ENCODE results near the gene CCDC85C. TPM values are rescaled to one million over a fixed set of nuclear protein-coding genes. Genes with fewer than 3 reads are reported as not detected.

The CCDC85C gene
- total RNA-seq, 2 experiments from 2014 or later, result 6.8 to 7.9 TPM

- TF ChIP-seq, protein P1, sequence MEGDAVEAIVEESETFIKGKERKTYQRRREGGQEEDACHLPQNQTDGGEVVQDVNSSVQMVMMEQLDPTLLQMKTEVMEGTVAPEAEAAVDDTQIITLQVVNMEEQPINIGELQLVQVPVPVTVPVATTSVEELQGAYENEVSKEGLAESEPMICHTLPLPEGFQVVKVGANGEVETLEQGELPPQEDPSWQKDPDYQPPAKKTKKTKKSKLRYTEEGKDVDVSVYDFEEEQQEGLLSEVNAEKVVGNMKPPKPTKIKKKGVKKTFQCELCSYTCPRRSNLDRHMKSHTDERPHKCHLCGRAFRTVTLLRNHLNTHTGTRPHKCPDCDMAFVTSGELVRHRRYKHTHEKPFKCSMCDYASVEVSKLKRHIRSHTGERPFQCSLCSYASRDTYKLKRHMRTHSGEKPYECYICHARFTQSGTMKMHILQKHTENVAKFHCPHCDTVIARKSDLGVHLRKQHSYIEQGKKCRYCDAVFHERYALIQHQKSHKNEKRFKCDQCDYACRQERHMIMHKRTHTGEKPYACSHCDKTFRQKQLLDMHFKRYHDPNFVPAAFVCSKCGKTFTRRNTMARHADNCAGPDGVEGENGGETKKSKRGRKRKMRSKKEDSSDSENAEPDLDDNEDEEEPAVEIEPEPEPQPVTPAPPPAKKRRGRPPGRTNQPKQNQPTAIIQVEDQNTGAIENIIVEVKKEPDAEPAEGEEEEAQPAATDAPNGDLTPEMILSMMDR (IDR thresholded peaks at IDR 0.05), result no peak
- ChIA-PET POLR2A (no interaction called here), CTCF (no interaction called here)
- Mint-ChIP-seq H3K4me3 (no peak overlapping the region), H3K9me3 (no peaks in the 10 kb centered on the region), H3K27me3 (peaks cover 7% of the 10 kb centered on the region), H3K4me1 (ENCODE audit: low read depth) (peaks cover 2% of the 10 kb centered on the region), H3K36me3 (ENCODE audit: low read depth) (no peaks in the 10 kb centered on the region), H3K27ac (no peak overlapping the region)
- intact Hi-C loops (cut with micrococcal nuclease), result no loop called here
- no peak for ATAC-seq
- DNase-seq, result no peak
Observed at GRCh38 chr14:99611646-99612045, 7.6 kb upstream of the CCDC85C start.

GRCh38 chr14:99609245-99610170, 5.5 kb upstream of the CCDC85C start:
- ATAC-seq (no peak), DNase-seq (peak; percentile 29)
- TF ChIP-seq, protein P1 (IDR thresholded peaks at IDR 0.05), result no peak
- intact Hi-C loops (cut with micrococcal nuclease), result no loop called here
- ChIA-PET CTCF (interaction anchor here (0.7 to 2.2 kb wide), 5 partner anchors 9 to 19 kb away, joined by 3 to 8 read pairs (median 3); no protein-coding TSS in a partner anchor), POLR2A (no interaction called here)
- Mint-ChIP-seq H3K27me3 (no peaks in the 10 kb centered on the region), H3K4me3 (no peak overlapping the region), H3K36me3 (ENCODE audit: low read depth) (no peaks in the 10 kb centered on the region), H3K9me3 (no peaks in the 10 kb centered on the region), H3K27ac (no peak overlapping the region), H3K4me1 (ENCODE audit: low read depth) (peaks cover 7% of the 10 kb centered on the region)

- DNase-seq (no peak), ATAC-seq (no peak)
- Mint-ChIP-seq H3K36me3 (ENCODE audit: low read depth) (no peaks in the 10 kb centered on the region), H3K4me3 (no peak overlapping the region), H3K9me3 (no peaks in the 10 kb centered on the region), H3K27ac (no peak overlapping the region), H3K4me1 (ENCODE audit: low read depth) (peaks cover 7% of the 10 kb centered on the region), H3K27me3 (no peaks in the 10 kb centered on the region)
- intact Hi-C loops (cut with micrococcal nuclease), result no loop called here
- TF ChIP-seq, protein P1 (IDR thresholded peaks at IDR 0.05), result no peak
- ChIA-PET POLR2A (no interaction called here), CTCF (interaction anchor here (0.6 to 2.2 kb wide), 4 partner anchors 10 to 46 kb away, joined by 3 to 8 read pairs (median 4); no protein-coding TSS in a partner anchor)
Observed at GRCh38 chr14:99608591-99608990, 4.6 kb upstream of the CCDC85C start.

GRCh38 chr14:99606359-99606758, 2.4 kb upstream of the CCDC85C start:
- ChIA-PET POLR2A (no interaction called here), CTCF (interaction anchor here (1.0 to 1.6 kb wide), 2 partner anchors 12 to 22 kb away, joined by 4 to 5 read pairs; no protein-coding TSS in a partner anchor)
- intact Hi-C loops (cut with micrococcal nuclease), result no loop called here
- Mint-ChIP-seq H3K27me3 (no peaks in the 10 kb centered on the region), H3K9me3 (no peaks in the 10 kb centered on the region), H3K36me3 (ENCODE audit: low read depth) (no peaks in the 10 kb centered on the region), H3K4me3 (no peak overlapping the region), H3K27ac (no peak overlapping the region), H3K4me1 (ENCODE audit: low read depth) (peaks cover 17% of the 10 kb centered on the region)
- no peak for DNase-seq
- no peak for ATAC-seq
- TF ChIP-seq, protein P1 (IDR thresholded peaks at IDR 0.05), result no peak
